HepG2 (cell line): ENCODE results near the gene KIAA0232. TPM values are rescaled to one million over a fixed set of nuclear protein-coding genes. Genes with fewer than 3 reads are reported as not detected.

Experiments
- ATRX ChIP-seq: sonication (generic); formaldehyde crosslinking; IDR thresholded peaks from 2 replicates; pipeline ENCODE4 v1.4.0; 2020; ENCODE audit warnings: missing genetic modification reagents, borderline replicate concordance
- BCL6 ChIP-seq: IDR thresholded peaks from 2 replicates; pipeline ENCODE4 v1.6.1; 2016; ENCODE audit warnings: missing genetic modification reagents, missing compliant biosample characterization
- BRF2 ChIP-seq: sonication (generic); formaldehyde crosslinking; IDR thresholded peaks from 2 replicates; pipeline ENCODE4 v1.8.1; 2022; ENCODE audit warnings: mild to moderate bottlenecking, missing genetic modification reagents
- CBX5 ChIP-seq: sonication (generic); formaldehyde crosslinking; IDR thresholded peaks from 2 replicates; pipeline ENCODE4 v1.4.0; 2020; ENCODE audit warnings: missing genetic modification reagents, borderline replicate concordance
- EP300 ChIP-seq, 3 experiments: sonication (generic) in 1 of 3; formaldehyde crosslinking in 1 of 3; IDR thresholded peaks; 2 replicates each; pipeline versions ENCODE4 v1.5.1 to v1.6.1; 2011 to 2020; ENCODE audit warnings: low read depth in 2 of 3, low read length in 2 of 3, borderline replicate concordance in 1 of 3, improper control_type of control experiment in 1 of 3, mild to moderate bottlenecking in 1 of 3, missing genetic modification reagents in 1 of 3, moderate library complexity in 1 of 3
- KLF13 ChIP-seq: sonication (generic); formaldehyde crosslinking; IDR thresholded peaks from 2 replicates; pipeline ENCODE4 v1.4.0; 2020; ENCODE audit warnings: mild to moderate bottlenecking, missing genetic modification reagents
- MED13 ChIP-seq: sonication (generic); formaldehyde crosslinking; IDR thresholded peaks from 2 replicates; pipeline ENCODE4 v1.5.0; 2020; ENCODE audit warnings: missing genetic modification reagents
- NR2F1 ChIP-seq, 2 experiments: fragments of 450-650 bp in 1 of 2; formaldehyde crosslinking in 1 of 2; IDR thresholded peaks; 2 replicates each; pipeline versions ENCODE4 v1.5.0 to v1.6.1; 2016 to 2020; ENCODE audit warnings: mild to moderate bottlenecking in 1 of 2, missing compliant biosample characterization in 1 of 2, missing genetic modification reagents in 1 of 2, moderate library complexity in 1 of 2
- PBX2 ChIP-seq: IDR thresholded peaks from 2 replicates; pipeline ENCODE4 v1.6.1; 2016; ENCODE audit warnings: control low read depth
- SOX13 ChIP-seq, 3 experiments: fragments of 450-650 bp in 1 of 3; sonication (generic) in 1 of 3; formaldehyde crosslinking in 1 of 3; IDR thresholded peaks in 2 of 3; conservative IDR thresholded peaks in 1 of 3; 2 replicates each; pipeline versions ENCODE4 v1.5.0 to v1.6.1; 2016 to 2020; ENCODE audit warnings: antibody characterized with exemption in 1 of 3, mild to moderate bottlenecking in 1 of 3, missing compliant biosample characterization in 1 of 3, missing genetic modification reagents in 1 of 3, moderate library complexity in 1 of 3
- SP140L ChIP-seq: sonication (generic); formaldehyde crosslinking; IDR thresholded peaks from 2 replicates; pipeline ENCODE4 v1.4.0; 2020; ENCODE audit warnings: missing genetic modification reagents, borderline replicate concordance
- ZKSCAN5 ChIP-seq: sonication (generic); formaldehyde crosslinking; IDR thresholded peaks from 2 replicates; pipeline ENCODE4 v1.5.1; 2020; ENCODE audit warnings: mild to moderate bottlenecking, missing genetic modification reagents
- ZNF260 ChIP-seq: sonication (generic); formaldehyde crosslinking; IDR thresholded peaks from 2 replicates; pipeline ENCODE4 v1.4.0; 2020; ENCODE audit warnings: missing genetic modification reagents, low read depth, mild to moderate bottlenecking, borderline replicate concordance
- ZNF501 ChIP-seq: sonication (generic); formaldehyde crosslinking; IDR thresholded peaks from 2 replicates; pipeline ENCODE4 v1.5.1; 2020; ENCODE audit warnings: mild to moderate bottlenecking, moderate library complexity, missing genetic modification reagents
- ZNF503 ChIP-seq: sonication (generic); formaldehyde crosslinking; IDR thresholded peaks from 2 replicates; pipeline ENCODE4 v1.4.0; 2020; ENCODE audit warnings: missing genetic modification reagents
- ZNF556 ChIP-seq: sonication (generic); formaldehyde crosslinking; IDR thresholded peaks from 2 replicates; pipeline ENCODE4 v1.4.0; 2020; ENCODE audit warnings: mild to moderate bottlenecking, missing genetic modification reagents, borderline replicate concordance
- ZNF768 ChIP-seq: sonication (generic); formaldehyde crosslinking; IDR thresholded peaks from 2 replicates; pipeline ENCODE4 v1.4.0; 2020; ENCODE audit warnings: missing genetic modification reagents
- polyA plus RNA-seq, 8 experiments: library from polyadenylated mRNA; depleted of rRNA in 3 of 8; stranded (reverse) in 7 of 8; unstranded in 1 of 8; fragments of >200 nt; fragmentation: Illumina TruSeq in 4 of 8; extraction: Trizol in 4 of 8; gene quantifications; 2 replicates each; pipeline versions ENCODE4 v1.2.1 to v1.2.3, GENCODE V29; 2011 to 2016; ENCODE audit warnings: low read depth in 4 of 8, missing spikeins in 1 of 8, mixed read lengths in 1 of 8; ENCODE audit not compliant: insufficient read depth in 1 of 8
- total RNA-seq, 5 experiments: library from RNA; depleted of rRNA; stranded (reverse); fragments of >200 nt; fragmentation: Illumina TruSeq; extraction: Trizol; gene quantifications; 2 replicates each; pipeline ENCODE4 v1.2.3, GENCODE V29; 2016; ENCODE audit warnings: low read depth in 1 of 5
- TF ChIP-seq, protein P1 (sequence below): sonication (generic); formaldehyde crosslinking; IDR thresholded peaks from 2 replicates; pipeline ENCODE4 v1.5.0; 2020; ENCODE audit warnings: mild to moderate bottlenecking, missing genetic modification reagents, borderline replicate concordance

The KIAA0232 gene
- total and polyA plus RNA-seq, 2 of the 13 experiments (the other 11 are each of a cell fraction or from before 2014, with no cell fraction given): 7.8 to 17.1 TPM

GRCh38 chr4:6917461-6918271 is 135.1 kb downstream of the KIAA0232 start (continued):
- TF ChIP-seq, protein P1, sequence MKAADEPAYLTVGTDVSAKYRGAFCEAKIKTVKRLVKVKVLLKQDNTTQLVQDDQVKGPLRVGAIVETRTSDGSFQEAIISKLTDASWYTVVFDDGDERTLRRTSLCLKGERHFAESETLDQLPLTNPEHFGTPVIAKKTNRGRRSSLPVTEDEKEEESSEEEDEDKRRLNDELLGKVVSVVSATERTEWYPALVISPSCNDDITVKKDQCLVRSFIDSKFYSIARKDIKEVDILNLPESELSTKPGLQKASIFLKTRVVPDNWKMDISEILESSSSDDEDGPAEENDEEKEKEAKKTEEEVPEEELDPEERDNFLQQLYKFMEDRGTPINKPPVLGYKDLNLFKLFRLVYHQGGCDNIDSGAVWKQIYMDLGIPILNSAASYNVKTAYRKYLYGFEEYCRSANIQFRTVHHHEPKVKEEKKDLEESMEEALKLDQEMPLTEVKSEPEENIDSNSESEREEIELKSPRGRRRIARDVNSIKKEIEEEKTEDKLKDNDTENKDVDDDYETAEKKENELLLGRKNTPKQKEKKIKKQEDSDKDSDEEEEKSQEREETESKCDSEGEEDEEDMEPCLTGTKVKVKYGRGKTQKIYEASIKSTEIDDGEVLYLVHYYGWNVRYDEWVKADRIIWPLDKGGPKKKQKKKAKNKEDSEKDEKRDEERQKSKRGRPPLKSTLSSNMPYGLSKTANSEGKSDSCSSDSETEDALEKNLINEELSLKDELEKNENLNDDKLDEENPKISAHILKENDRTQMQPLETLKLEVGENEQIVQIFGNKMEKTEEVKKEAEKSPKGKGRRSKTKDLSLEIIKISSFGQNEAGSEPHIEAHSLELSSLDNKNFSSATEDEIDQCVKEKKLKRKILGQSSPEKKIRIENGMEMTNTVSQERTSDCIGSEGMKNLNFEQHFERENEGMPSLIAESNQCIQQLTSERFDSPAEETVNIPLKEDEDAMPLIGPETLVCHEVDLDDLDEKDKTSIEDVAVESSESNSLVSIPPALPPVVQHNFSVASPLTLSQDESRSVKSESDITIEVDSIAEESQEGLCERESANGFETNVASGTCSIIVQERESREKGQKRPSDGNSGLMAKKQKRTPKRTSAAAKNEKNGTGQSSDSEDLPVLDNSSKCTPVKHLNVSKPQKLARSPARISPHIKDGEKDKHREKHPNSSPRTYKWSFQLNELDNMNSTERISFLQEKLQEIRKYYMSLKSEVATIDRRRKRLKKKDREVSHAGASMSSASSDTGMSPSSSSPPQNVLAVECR: peak; percentile 81; the same call in 1 of the 2 replicates
- TF ChIP-seq EP300 (IDR thresholded peaks at IDR 0.05; ENCODE audit: low read depth in 2 of 2, low read length in 2 of 2) (peak in 1 of 2 experiments; percentile 71; a peak in 2 of 4 replicates), EP300 (CRISPR knock-in tag; IDR thresholded peaks at IDR 0.05; ENCODE audit: borderline replicate concordance) (peak; percentile 44; the same call in 1 of the 2 replicates), ZKSCAN5 (CRISPR knock-in tag) (no peak), ZNF501 (0 out of 2 replicates have a peak, but pooled peaks have one; percentile 43), PBX2 (no peak), ZNF503 (CRISPR knock-in tag) (peak; percentile 96), KLF13 (no peak), ZNF260 (CRISPR knock-in tag) (no peak), NR2F1 (CRISPR knock-in tag; IDR thresholded peaks at IDR 0.05) (peak; percentile 67 to 70), SOX13 (IDR thresholded peaks at IDR 0.05) (peak; percentile 96), SOX13 (CRISPR knock-in tag; conservative IDR thresholded peaks at IDR 0.05 in 1 of 2, IDR thresholded peaks at IDR 0.05 in 1 of 2) (peak in 1 of 2 experiments; percentile 99; a peak in 2 of 4 replicates), SP140L (CRISPR knock-in tag) (no peak; the same call in 1 of the 2 replicates), ZNF768 (peak; percentile 52; the same call in 1 of the 2 replicates), ATRX (CRISPR knock-in tag) (no peak), BCL6 (peak; percentile 90), BRF2 (CRISPR knock-in tag) (0 out of 2 replicates have a peak, but pooled peaks have one; percentile 46), ZNF556 (CRISPR knock-in tag) (peak; percentile 76; the same call in 1 of the 2 replicates), CBX5 (CRISPR knock-in tag) (peak; percentile 90; the same call in 1 of the 2 replicates), MED13 (CRISPR knock-in tag) (0 out of 2 replicates have a peak, but pooled peaks have one; percentile 25)
